HL-60/S4 treated with phorbol 12-myristate 13-acetate at 8.2 ng/mL for 4 days and 3 days (cell line): ENCODE data around the gene INS.

ENCODE experiments used
- in situ Hi-C: fragments of 300-500 bp; cut with MboI; formaldehyde crosslinking; loops from 2 replicates; pipeline ENCODE4 v1.15.0; 2022; ENCODE audit warnings: low sequenced_read_pairs

INS gene

DNA sequence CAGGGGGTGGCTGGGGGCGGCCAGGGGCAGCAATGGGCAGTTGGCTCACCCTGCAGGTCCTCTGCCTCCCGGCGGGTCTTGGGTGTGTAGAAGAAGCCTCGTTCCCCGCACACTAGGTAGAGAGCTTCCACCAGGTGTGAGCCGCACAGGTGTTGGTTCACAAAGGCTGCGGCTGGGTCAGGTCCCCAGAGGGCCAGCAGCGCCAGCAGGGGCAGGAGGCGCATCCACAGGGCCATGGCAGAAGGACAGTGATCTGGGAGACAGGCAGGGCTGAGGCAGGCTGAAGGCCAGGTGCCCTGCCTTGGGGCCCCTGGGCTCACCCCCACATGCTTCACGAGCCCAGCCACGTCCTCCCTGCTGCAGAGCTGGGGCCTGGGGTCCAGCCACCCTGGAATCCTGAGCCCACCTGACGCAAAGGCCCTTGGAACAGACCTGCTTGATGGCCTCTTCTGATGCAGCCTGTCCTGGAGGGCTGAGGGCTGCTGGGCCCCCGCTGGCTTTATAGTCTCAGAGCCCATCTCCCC, at the start of gene INS:
Gene INS, minus strand, starts transcription at position 474 of the 524 bp plus-strand sequence. Its CDS starts 238 bp downstream, at position 236.
- in situ Hi-C loops, result no loop called here

GRCh38 chr11:2210366-2211112, 49.5 kb upstream of the INS start:
- in situ Hi-C loops, result no loop called here

DNA sequence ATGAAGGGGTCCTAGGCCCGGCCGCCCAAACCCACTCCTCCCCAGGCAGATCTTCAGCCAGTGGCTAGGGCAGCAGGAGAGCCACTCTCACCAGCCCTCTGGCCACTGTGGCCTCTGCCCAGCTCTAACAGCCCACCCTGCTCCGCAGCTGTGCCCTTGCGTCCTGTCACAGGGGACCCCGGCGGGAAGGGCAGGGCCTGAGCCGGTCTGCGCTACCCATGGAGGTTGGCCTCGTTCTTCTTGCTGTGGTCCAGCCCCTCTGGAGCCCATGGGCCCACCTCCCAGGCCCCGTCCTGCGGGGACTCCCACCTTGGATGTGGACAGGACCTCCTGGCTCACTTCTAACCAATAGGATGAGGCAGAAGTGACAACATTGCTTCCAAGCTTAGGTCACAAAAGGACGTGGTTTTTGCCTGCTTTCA, 48.9 kb upstream of the INS start:
- in situ Hi-C loops, result no loop called here

- in situ Hi-C loops, result no loop called here
These were observed 48.4 kb upstream of the INS start for GRCh38 chr11:2209370-2209801.

GRCh38 chr11:2208691-2209369, 47.8 kb upstream of the INS start:
- in situ Hi-C loops, result no loop called here

GRCh38 chr11:2207773-2208621, 47.0 kb upstream of the INS start:
- in situ Hi-C loops, result no loop called here

GRCh38 chr11:2207212-2207611, 46.2 kb upstream of the INS start:
- in situ Hi-C loops, result no loop called here

DNA sequence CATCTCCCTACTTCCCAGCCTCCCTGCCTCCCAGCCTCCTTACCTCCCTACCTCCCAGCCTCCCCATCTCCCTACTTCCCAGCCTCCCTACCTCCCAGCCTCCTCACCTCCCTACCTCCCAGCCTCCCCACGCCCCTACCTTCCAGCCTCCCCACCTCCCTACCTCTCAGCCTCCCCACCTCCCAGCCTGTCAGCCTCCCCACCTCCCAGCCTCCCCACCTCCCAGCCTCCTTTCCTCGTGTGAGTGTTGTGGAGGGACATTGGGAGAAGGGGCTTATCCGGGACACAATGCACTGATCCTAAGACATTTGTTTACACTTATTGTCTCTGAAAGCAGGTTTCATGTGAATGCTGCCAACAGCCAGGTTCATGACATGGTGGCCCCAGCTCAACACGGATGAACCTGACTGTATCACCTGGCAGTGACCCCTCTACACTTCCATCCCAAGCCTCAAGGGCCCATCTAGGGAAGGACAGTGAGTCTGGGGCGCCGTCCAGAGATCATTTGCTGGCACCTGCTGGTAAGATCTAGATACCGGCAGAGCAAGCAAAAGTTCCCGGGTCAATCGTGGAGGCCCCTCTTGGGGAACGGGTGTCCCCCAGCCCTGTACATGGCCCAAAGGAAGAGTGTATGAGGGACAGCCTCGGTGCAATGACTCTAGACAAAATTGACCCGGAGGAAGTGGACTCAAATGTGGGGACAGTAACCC, 45.1 kb upstream of the INS start:
- in situ Hi-C loops, result no loop called here

DNA sequence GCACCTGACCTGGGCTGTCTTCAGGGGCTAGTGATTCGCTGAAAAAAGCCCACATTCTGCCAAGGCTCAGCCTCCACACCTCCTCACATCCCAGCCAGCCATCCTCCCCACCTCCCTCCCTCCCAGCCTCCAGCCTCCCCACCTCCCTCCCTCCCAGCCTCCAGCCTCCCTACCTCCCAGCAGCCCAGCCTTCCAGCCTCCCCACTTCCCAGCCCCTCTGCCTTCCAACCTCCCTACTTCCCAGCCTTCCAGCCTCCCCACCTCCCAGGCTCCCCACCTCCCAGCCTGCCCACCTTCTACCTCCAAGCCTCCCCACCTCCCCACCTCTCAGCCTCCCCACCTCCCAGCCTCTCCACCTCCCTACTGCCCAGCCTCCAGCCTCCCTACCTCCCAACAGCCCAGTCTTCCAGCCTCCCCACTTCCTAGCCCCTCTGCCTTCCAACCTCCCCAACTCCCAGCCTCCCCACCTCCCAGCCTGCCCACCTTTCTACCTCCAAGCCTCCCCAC, 44.3 kb upstream of the INS start:
- in situ Hi-C loops, result no loop called here

DNA sequence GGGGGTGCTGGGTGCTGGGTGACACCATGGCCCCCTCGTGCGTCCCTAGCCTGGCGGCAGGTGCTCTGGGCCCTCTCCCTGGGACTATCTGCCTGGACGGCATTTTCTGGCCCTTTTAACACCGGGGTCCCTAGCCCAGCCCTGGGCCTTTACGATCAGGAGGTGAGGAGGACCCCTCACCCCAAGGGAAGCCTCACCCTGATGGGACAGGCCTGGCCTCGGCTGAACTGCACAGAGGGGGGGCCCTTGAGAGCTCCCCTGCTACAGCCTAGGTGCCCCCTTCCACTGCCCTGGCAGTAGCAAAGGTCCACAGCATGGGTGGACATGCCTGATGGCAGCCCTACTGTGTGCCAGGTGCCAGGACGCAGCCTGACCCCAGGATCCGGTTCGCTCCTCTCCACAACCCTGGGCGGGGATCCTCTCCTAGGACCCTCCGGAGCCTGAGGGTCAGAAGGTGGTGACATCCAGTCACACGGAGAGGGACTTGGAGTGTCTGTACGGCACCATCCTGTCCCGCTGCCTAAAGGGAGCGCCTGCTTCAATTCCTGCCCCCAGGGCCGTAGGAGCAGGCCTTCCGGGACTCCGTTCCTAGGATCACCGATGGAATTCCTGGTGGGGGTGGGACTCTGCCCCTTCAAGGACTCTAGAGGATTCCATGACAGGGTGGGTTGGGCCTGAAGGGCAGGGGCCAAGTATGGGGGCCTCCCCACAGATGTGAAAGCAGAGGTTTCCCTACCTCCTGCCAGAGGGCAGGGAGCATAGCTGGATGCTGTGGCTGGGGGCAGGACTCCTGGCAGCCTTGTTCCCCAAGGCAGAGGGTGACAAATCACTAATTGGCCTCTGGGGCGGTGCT, 43.6 kb upstream of the INS start:
- in situ Hi-C loops, result no loop called here

DNA sequence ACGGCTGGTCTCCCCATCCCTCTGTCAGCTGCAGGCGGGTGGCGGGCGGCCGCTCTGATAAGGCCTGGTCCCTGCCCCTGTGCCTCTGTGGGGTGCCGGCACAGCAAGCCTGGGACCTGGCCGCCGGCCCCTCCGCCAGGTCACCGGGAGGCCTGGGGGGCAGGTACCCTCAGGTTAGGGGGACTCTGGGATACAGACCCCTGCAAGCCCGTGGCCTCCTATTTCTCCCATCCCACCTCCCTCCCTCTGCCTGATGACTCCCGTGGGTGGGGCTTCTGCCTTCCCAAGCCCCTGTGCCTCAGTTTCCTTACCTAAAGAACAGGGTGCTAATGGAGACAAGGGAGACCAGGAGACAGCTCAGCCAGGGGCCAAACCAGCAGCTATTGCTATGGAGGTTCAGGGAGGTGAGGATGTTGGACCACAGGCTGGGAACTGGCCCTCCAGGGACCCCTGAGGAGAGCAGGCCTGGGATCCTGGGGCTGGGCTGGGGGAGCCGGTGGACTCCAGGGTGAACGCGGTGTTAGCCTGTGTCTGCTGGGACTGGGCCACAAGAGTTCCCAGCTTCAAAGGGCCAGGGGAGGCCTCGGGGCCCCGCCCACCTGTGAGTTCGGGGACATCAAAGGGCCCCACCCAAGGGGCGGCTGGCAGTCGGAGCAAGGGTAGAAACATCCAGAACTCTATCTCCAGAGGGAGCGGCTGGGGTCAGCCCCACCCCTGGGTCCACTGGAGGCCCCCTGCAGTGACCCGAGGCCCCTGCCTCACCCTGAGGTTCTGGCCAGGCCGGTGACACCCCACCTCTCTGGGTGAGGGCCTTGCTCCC, 42.6 kb upstream of the INS start:
- in situ Hi-C loops, result no loop called here

GRCh38 chr11:2202900-2203439, 42.0 kb upstream of the INS start:
- in situ Hi-C loops, result no loop called here

DNA sequence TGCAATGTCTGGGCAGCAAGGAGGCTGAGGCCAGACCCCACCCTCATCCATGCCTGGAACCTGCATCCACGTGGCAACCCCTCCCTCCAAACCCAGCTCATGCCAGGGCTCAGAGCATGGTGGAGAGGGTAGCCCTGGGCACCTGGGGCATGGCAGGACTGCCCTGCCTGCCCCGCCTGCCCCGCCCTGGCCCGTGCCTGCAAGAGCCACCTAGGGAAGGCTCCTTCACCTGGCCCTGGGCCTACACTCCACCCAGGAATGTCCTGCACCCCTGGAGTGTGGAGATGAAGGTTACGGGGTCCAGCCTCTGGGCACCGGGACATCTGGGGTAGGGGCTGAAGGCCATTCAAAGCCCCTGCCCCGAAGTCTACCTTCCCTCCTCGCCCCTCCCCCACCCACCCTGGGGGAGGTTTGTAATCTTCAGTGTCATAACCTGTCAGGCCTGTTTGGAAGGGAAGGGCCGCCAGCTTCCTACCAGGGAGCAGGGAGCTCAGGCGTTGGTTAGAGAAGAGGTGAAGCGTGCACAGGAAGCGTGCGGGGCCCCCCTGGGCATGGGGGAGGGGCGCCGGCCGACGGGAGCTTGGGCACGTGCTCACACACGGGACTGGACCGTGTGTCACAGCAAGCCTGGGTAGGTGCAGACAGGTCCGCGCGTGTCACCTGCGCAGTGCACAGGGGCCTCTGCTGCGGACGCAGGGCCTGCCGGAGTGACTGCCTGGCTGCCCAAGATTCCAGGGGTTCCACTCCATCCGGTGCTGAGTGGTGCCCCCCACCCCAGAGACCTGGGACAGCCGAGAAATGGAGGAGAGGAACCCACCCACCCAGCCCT, 41.3 kb upstream of the INS start:
- in situ Hi-C loops, result no loop called here

DNA sequence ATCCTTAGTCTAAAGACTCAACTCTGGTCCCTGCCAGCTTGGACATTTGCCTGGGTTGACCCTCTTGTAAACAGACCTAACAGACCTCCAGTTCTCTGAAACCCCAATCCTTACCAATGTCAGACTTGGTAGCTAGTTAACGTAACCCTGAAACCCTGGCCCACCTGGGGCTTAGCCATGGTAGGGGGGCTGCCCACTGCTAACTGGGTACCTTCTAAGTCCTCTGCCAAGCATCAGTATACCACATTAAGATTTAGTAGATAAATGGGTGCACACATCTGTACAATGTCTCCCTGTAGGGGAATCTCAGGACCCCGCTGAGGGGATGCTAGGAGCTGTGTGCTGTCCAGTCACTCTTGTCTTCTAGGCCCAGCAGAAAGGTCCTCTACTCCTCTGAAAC, 40.5 kb upstream of the INS start:
- in situ Hi-C loops, result no loop called here

GRCh38 chr11:2200957-2201519, 40.0 kb upstream of the INS start:
- in situ Hi-C loops, result no loop called here

GRCh38 chr11:2200536-2200935, 39.5 kb upstream of the INS start:
- in situ Hi-C loops, result no loop called here
